ENCODE results near the gene CACNA1B. TPM values are rescaled to one million over a fixed set of nuclear protein-coding genes. Genes with fewer than 3 reads are reported as not detected.

CACNA1B gene
- polyA plus RNA-seq, 2 of the 4 experiments (the other 2 are of a cell fraction) = 0.03 to 0.06 TPM

DNA sequence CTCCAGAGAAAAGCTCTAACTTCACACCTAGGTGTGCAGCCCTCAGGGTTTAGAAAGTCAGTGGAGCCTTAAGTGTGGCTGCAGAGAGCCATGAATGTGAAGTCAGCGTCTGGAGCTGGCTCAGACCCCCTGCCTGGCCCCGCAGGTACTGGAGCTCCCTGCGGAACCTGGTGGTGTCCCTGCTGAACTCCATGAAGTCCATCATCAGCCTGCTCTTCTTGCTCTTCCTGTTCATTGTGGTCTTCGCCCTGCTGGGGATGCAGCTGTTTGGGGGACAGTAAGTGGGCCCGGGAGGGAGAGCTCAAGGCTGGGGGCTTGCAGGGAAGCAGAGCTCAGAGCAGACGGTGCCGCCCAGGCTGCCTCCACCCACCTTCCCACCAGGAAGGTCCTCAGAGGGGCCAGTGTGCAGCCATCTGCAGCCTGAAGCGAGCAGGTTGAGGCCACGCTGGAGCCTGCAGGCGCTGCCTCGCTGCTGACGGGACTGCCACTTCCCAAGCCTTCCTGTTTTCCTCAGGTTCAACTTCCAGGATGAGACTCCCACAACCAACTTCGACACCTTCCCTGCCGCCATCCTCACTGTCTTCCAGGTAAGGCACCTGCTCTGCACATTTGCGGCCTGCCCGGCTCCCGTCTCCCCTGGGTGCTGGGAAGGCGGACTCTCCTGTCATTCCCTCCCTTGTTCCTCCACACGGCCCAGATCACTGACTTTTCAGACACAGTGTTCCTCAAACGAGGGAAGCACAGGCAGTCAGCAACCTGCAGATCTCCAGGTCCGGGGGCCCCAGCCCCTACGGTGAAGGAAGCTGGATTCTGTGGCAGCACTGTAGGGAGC lies 108.9 kb downstream of the CACNA1B start:
- FAIRE-seq = no peak
- TF ChIP-seq HEYL (CRISPR knock-in tag; IDR thresholded peaks at IDR 0.05) (no peak), CHD4 (IDR thresholded peaks at IDR 0.05; ENCODE audit: borderline replicate concordance) (no peak), EP300 (IDR thresholded peaks at IDR 0.05) (no peak), EHMT2 (IDR thresholded peaks at IDR 0.05; ENCODE audit: low read depth) (no peak), NFE2L2 (conservative IDR thresholded peaks at IDR 0.05; ENCODE audit: low read length) (no peak), CBX8 (IDR thresholded peaks at IDR 0.05) (no peak), HDAC2 (IDR thresholded peaks at IDR 0.05) (no peak), MAZ (IDR thresholded peaks at IDR 0.05; ENCODE audit: borderline replicate concordance, low read depth, low read length) (no peak), HOXA7 (CRISPR knock-in tag; IDR thresholded peaks at IDR 0.05) (no peak), FOSB (CRISPR knock-in tag; IDR thresholded peaks at IDR 0.05) (no peak), RARB (CRISPR knock-in tag; IDR thresholded peaks at IDR 0.05) (no peak), KDM5A (IDR thresholded peaks at IDR 0.05) (no peak), ESRRA (IDR thresholded peaks at IDR 0.05; ENCODE audit: borderline replicate concordance, low read length) (no peak), NPAS2 (CRISPR knock-in tag; IDR thresholded peaks at IDR 0.05; ENCODE audit: borderline replicate concordance) (no peak), HMGXB4 (CRISPR knock-in tag; IDR thresholded peaks at IDR 0.05; ENCODE audit: borderline replicate concordance) (no peak), BCL3 (IDR thresholded peaks at IDR 0.05) (no peak), ZC3H11A (IDR thresholded peaks at IDR 0.05) (no peak), HOXB13 (CRISPR knock-in tag; IDR thresholded peaks at IDR 0.05; ENCODE audit: low read depth) (no peak), MYC (IDR thresholded peaks at IDR 0.05; ENCODE audit: borderline replicate concordance, low read length) (no peak)
- TF ChIP-seq, protein P1, sequence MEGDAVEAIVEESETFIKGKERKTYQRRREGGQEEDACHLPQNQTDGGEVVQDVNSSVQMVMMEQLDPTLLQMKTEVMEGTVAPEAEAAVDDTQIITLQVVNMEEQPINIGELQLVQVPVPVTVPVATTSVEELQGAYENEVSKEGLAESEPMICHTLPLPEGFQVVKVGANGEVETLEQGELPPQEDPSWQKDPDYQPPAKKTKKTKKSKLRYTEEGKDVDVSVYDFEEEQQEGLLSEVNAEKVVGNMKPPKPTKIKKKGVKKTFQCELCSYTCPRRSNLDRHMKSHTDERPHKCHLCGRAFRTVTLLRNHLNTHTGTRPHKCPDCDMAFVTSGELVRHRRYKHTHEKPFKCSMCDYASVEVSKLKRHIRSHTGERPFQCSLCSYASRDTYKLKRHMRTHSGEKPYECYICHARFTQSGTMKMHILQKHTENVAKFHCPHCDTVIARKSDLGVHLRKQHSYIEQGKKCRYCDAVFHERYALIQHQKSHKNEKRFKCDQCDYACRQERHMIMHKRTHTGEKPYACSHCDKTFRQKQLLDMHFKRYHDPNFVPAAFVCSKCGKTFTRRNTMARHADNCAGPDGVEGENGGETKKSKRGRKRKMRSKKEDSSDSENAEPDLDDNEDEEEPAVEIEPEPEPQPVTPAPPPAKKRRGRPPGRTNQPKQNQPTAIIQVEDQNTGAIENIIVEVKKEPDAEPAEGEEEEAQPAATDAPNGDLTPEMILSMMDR (IDR thresholded peaks at IDR 0.05) = no peak
- Histone ChIP-seq H3K4me1 (peaks cover 5% of the 10 kb centered on the region; the same call in 1 of the 3 replicates), H3K4me2 (no peak overlapping the region), H3K9me3 (no peaks in the 10 kb centered on the region), H3K27ac (no peak overlapping the region), H3K4me3 (no peak overlapping the region)
- WGBS (ENCODE audit: missing lambda C conversion rate) = 76% methylated on average over 22 of the region's 22 CpGs
- CTCF ChIA-PET = no interaction called here
- POLR2A ChIA-PET = no interaction called here
- no peak for ATAC-seq
- no peak for DNase-seq (ENCODE audit: low read depth in 1 of 2, low spot score in 1 of 2)

- CTCF ChIA-PET = no interaction called here
- ATAC-seq = peak in 1 of 2 experiments; percentile 61; a peak in 4 of 6 replicates
- no peak for FAIRE-seq
Observed at GRCh38 chr9:137987244-137988030, 109.9 kb downstream of the CACNA1B start.

More at GRCh38 chr9:137987244-137988030, 109.9 kb downstream of the CACNA1B start:
- H3K4me1 ChIP-seq = no peaks in the 10 kb centered on the region
- POLR2A ChIA-PET = no interaction called here
- no peaks in the 10 kb centered on the region for H3K9me3 ChIP-seq
- no peak overlapping the region for H3K4me3 ChIP-seq
- 60% methylated on average over 10 of the region's 10 CpGs for WGBS (ENCODE audit: missing lambda C conversion rate)
- no peak for TF ChIP-seq ZFP36 (IDR thresholded peaks at IDR 0.05; ENCODE audit: borderline replicate concordance, partially characterized antibody)
- no peak for TF ChIP-seq ZC3H11A (IDR thresholded peaks at IDR 0.05)
- TF ChIP-seq, protein P2, sequence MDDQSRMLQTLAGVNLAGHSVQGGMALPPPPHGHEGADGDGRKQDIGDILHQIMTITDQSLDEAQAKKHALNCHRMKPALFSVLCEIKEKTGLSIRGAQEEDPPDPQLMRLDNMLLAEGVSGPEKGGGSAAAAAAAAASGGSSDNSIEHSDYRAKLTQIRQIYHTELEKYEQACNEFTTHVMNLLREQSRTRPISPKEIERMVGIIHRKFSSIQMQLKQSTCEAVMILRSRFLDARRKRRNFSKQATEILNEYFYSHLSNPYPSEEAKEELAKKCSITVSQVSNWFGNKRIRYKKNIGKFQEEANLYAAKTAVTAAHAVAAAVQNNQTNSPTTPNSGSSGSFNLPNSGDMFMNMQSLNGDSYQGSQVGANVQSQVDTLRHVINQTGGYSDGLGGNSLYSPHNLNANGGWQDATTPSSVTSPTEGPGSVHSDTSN (IDR thresholded peaks at IDR 0.05) = no peak
- TF ChIP-seq CBX2 (IDR thresholded peaks at IDR 0.05; ENCODE audit: borderline replicate concordance, low read depth) = no peak
- no peak for TF ChIP-seq HEYL (CRISPR knock-in tag; IDR thresholded peaks at IDR 0.05)
- TF ChIP-seq RARB (CRISPR knock-in tag; IDR thresholded peaks at IDR 0.05) = no peak
- no peak for TF ChIP-seq CHD4 (IDR thresholded peaks at IDR 0.05; ENCODE audit: borderline replicate concordance)
- no peak for TF ChIP-seq JUNB (IDR thresholded peaks at IDR 0.05)
- no peak for TF ChIP-seq POLR2A (IDR thresholded peaks at IDR 0.05; ENCODE audit: low read length)
- TF ChIP-seq NFE2L2 (conservative IDR thresholded peaks at IDR 0.05; ENCODE audit: low read length) = no peak
- TF ChIP-seq KDM1A (IDR thresholded peaks at IDR 0.05; ENCODE audit: low read depth) = no peak
- no peak overlapping the region for H3K27ac ChIP-seq
- no peak overlapping the region for H3K4me2 ChIP-seq
- no peak for DNase-seq (ENCODE audit: low read depth in 1 of 2, low spot score in 1 of 2)
